H9 (cell line): Measurements from ENCODE around the gene DHODH. TPM values are rescaled to one million over a fixed set of nuclear protein-coding genes. Genes with fewer than 3 reads are reported as not detected.

Source experiments
- DNase-seq: peaks from one replicate; pipeline ENCODE4 v3.0.0-alpha.2; 2017
- H2AFZ ChIP-seq: one replicate; pipeline ENCODE4 v1.6.1; 2013; ENCODE audit warnings: mild to moderate bottlenecking, low read length, control low read depth, moderate library complexity
- H2AK5ac ChIP-seq: 2 replicates; pipeline ENCODE4 v1.6.1; 2013; ENCODE audit warnings: low read length, control low read depth, mixed read lengths; ENCODE audit not compliant: insufficient read length
- H2BK120ac ChIP-seq: one replicate; pipeline ENCODE4 v1.6.1; 2013; ENCODE audit warnings: low read depth, mild to moderate bottlenecking, low read length, control low read depth, inconsistent platforms; ENCODE audit not compliant: poor library complexity, severe bottlenecking
- H2BK12ac ChIP-seq: 2 replicates; pipeline ENCODE4 v1.6.1; 2013; ENCODE audit warnings: low read length, control low read depth, mixed read lengths, low read depth; ENCODE audit not compliant: insufficient read length
- H2BK15ac ChIP-seq: 2 replicates; pipeline ENCODE4 v1.6.1; 2013; ENCODE audit warnings: low read depth, low read length, control low read depth
- H2BK20ac ChIP-seq: one replicate; pipeline ENCODE4 v1.6.1; 2013; ENCODE audit warnings: low read depth, mild to moderate bottlenecking, low read length, control low read depth, inconsistent platforms; ENCODE audit not compliant: poor library complexity, severe bottlenecking
- H2BK5ac ChIP-seq: 2 replicates; pipeline ENCODE4 v1.6.1; 2013; ENCODE audit warnings: low read length, control low read depth, mixed read lengths; ENCODE audit not compliant: insufficient read length
- H3K14ac ChIP-seq: 2 replicates; pipeline ENCODE4 v1.6.1; 2013; ENCODE audit warnings: low read length, control low read depth; ENCODE audit not compliant: insufficient read depth
- H3K18ac ChIP-seq: 2 replicates; pipeline ENCODE4 v1.6.1; 2013; ENCODE audit warnings: low read depth, mild to moderate bottlenecking, mixed read lengths, low read length, control low read depth; ENCODE audit not compliant: insufficient read length
- H3K23ac ChIP-seq: 2 replicates; pipeline ENCODE4 v1.6.1; 2013; ENCODE audit warnings: low read length, control low read depth, mixed read lengths, low read depth; ENCODE audit not compliant: insufficient read length
- H3K23me2 ChIP-seq: 2 replicates; pipeline ENCODE4 v1.6.1; 2013; ENCODE audit warnings: low read depth, mild to moderate bottlenecking, mixed read lengths, low read length, control low read depth; ENCODE audit not compliant: insufficient read length, poor library complexity, severe bottlenecking
- H3K27ac ChIP-seq: 2 replicates; pipeline ENCODE4 v1.5.1; 2013; ENCODE audit warnings: low read length, control low read depth, mixed read lengths, low read depth; ENCODE audit not compliant: insufficient read length
- H3K27me3 ChIP-seq: 2 replicates; pipeline ENCODE4 v1.6.1; 2013; ENCODE audit warnings: low read length, control low read depth, inconsistent platforms; ENCODE audit not compliant: insufficient read depth
- H3K4ac ChIP-seq: 2 replicates; pipeline ENCODE4 v1.6.1; 2013; ENCODE audit warnings: low read depth, mild to moderate bottlenecking, control low read depth, inconsistent platforms, low read length, moderate library complexity
- H3K4me1 ChIP-seq: 2 replicates; pipeline ENCODE4 v1.6.1; 2013; ENCODE audit warnings: low read length, control low read depth, inconsistent platforms; ENCODE audit not compliant: insufficient read depth
- H3K4me2 ChIP-seq: 2 replicates; pipeline ENCODE4 v1.6.1; 2013; ENCODE audit warnings: low read length, control low read depth, mixed read lengths; ENCODE audit not compliant: insufficient read length, insufficient read depth
- H3K56ac ChIP-seq: 2 replicates; pipeline ENCODE4 v1.6.1; 2013; ENCODE audit warnings: low read depth, mild to moderate bottlenecking, mixed read lengths, low read length, control low read depth; ENCODE audit not compliant: insufficient read length
- H3K79me1 ChIP-seq: 2 replicates; pipeline ENCODE4 v1.6.1; 2013; ENCODE audit warnings: low read depth, mild to moderate bottlenecking, moderate library complexity, low read length, control low read depth, inconsistent platforms; ENCODE audit not compliant: insufficient read depth, poor library complexity, severe bottlenecking
- H3K79me2 ChIP-seq: 2 replicates; pipeline ENCODE4 v1.6.1; 2013; ENCODE audit warnings: low read length, control low read depth, inconsistent platforms; ENCODE audit not compliant: insufficient read depth
- H3K9ac ChIP-seq: 2 replicates; pipeline ENCODE4 v1.6.1; 2013; ENCODE audit warnings: low read length, control low read depth, mixed read lengths; ENCODE audit not compliant: insufficient read length; ENCODE audit errors: extremely low read depth
- H3K9me3 ChIP-seq: one replicate; pipeline ENCODE4 v1.6.1; 2013; ENCODE audit warnings: low read depth, low read length, inconsistent platforms; ENCODE audit not compliant: control insufficient read depth
- H3T11ph ChIP-seq: one replicate; pipeline ENCODE4 v1.6.1; 2013; ENCODE audit warnings: mild to moderate bottlenecking, low read length, control low read depth, inconsistent platforms
- H4K20me1 ChIP-seq: one replicate; pipeline ENCODE4 v1.6.1; 2013; ENCODE audit not compliant: control insufficient read depth, insufficient read length, insufficient read depth
- H4K5ac ChIP-seq: 2 replicates; pipeline ENCODE4 v1.6.1; 2013; ENCODE audit warnings: low read depth, mild to moderate bottlenecking, mixed read lengths, low read length, control low read depth; ENCODE audit not compliant: insufficient read length
- H4K8ac ChIP-seq: replicated peaks from 2 replicates; pipeline ENCODE4 v1.6.1; 2013; ENCODE audit warnings: low read length, control low read depth, mixed read lengths, low read depth; ENCODE audit not compliant: insufficient read length
- H4K91ac ChIP-seq: 2 replicates; pipeline ENCODE4 v1.6.1; 2013; ENCODE audit warnings: low read depth, mild to moderate bottlenecking, moderate library complexity, mixed read lengths, low read length, control low read depth; ENCODE audit not compliant: insufficient read length
- H3K27ac Mint-ChIP-seq, 3 experiments: 2 replicates in 2 of 3; 3 replicates in 1 of 3; pipeline ENCODE4 v1.8.0; 2020 to 2021; ENCODE audit warnings: mixed read lengths in 3 of 3, mild to moderate bottlenecking in 1 of 3, moderate library complexity in 1 of 3
- H3K27me3 Mint-ChIP-seq: 2 replicates; pipeline ENCODE4 v1.8.0; 2021; ENCODE audit warnings: low read depth, mild to moderate bottlenecking, moderate library complexity, mixed read lengths
- H3K36me3 Mint-ChIP-seq, 3 experiments: 2 replicates in 2 of 3; 3 replicates in 1 of 3; pipeline ENCODE4 v1.8.0; 2020 to 2021; ENCODE audit warnings: low read depth in 3 of 3, mixed read lengths in 3 of 3; ENCODE audit not compliant: insufficient read depth in 1 of 3
- H3K4me1 Mint-ChIP-seq, 2 experiments: 2 replicates each; pipeline ENCODE4 v1.8.0; 2020; ENCODE audit warnings: mixed read lengths in 2 of 2
- H3K4me3 Mint-ChIP-seq, 2 experiments: 2 replicates in 1 of 2; 3 replicates in 1 of 2; pipeline ENCODE4 v1.8.0; 2020 to 2021; ENCODE audit warnings: mild to moderate bottlenecking in 2 of 2, mixed read lengths in 2 of 2, moderate library complexity in 1 of 2
- H3K9me3 Mint-ChIP-seq, 2 experiments: 2 replicates in 1 of 2; 3 replicates in 1 of 2; pipeline ENCODE4 v1.8.0; 2020; ENCODE audit warnings: mild to moderate bottlenecking in 2 of 2, mixed read lengths in 2 of 2, moderate library complexity in 1 of 2
- CTCF ChIP-seq: fragments of 200-600 bp; sonication (generic); conservative IDR thresholded peaks from 3 replicates; pipeline ENCODE4 v1.8.0; 2021; ENCODE audit warnings: antibody characterized with exemption, mild to moderate bottlenecking
- WGBS: extraction: QIAGEN DNeasy Blood & Tissue Kit; methylation state at CpG from one replicate; pipeline ENCODE4 v1.1.7; 2013; ENCODE audit warnings: missing lambda C conversion rate, low lambda C conversion rate, mixed read lengths; ENCODE audit not compliant: insufficient read length; ENCODE audit errors: extremely low coverage; 5-methylcytosine and 5-hydroxymethylcytosine counted together
- total RNA-seq: library from RNA; stranded (reverse); gene quantifications from 2 replicates; pipeline ENCODE4 v1.2.1, GENCODE V29; 2021

The DHODH gene
- total RNA-seq, 1 experiment from 2014 or later = 16.4 TPM

GRCh38 chr16:72060405-72060804 is 51.9 kb downstream of the DHODH start:
- H3K4ac ChIP-seq = no peak overlapping the region
- no peak for DNase-seq
- H4K20me1 ChIP-seq = no peaks in the 10 kb centered on the region
- H3K27ac ChIP-seq = no peak overlapping the region
- H3K14ac ChIP-seq = no peak overlapping the region
- no peak overlapping the region for H3T11ph ChIP-seq
- H3K9ac ChIP-seq = no peak overlapping the region
- Mint-ChIP-seq H3K36me3 (no peaks in the 10 kb centered on the region), H3K27me3 (peaks cover 7% of the 10 kb centered on the region), H3K4me1 (0 out of 4 replicates have a peak, but pooled peaks cover 0 to 3% of the 10 kb centered on the region in 2 experiments), H3K27ac (no peak overlapping the region; a peak in 1 of 7 replicates), H3K9me3 (peaks cover 0 to 3% of the 10 kb centered on the region in 2 experiments; a peak in 2 of 5 replicates), H3K4me3 (no peak overlapping the region)
- H4K8ac ChIP-seq = no peak overlapping the region
- no peak overlapping the region for H2AK5ac ChIP-seq
- no peaks in the 10 kb centered on the region for H3K79me1 ChIP-seq
- H3K23ac ChIP-seq = no peak overlapping the region
- no peak overlapping the region for H2BK20ac ChIP-seq
- no peak overlapping the region for H2BK5ac ChIP-seq
- no peaks in the 10 kb centered on the region for H3K23me2 ChIP-seq
- H3K27me3 ChIP-seq = no peaks in the 10 kb centered on the region
- no CpG with 5 or more reads among the region's 9 CpGs for WGBS
- H2BK120ac ChIP-seq = no peak overlapping the region
- no peak overlapping the region for H2BK12ac ChIP-seq
- H3K4me1 ChIP-seq = no peaks in the 10 kb centered on the region
- TF ChIP-seq CTCF = no peak
- no peak overlapping the region for H3K4me2 ChIP-seq
- no peak overlapping the region for H3K56ac ChIP-seq
- no peak overlapping the region for H3K18ac ChIP-seq
- H2BK15ac ChIP-seq = no peak overlapping the region
- H2AFZ ChIP-seq = no peak overlapping the region
- H4K5ac ChIP-seq = no peak overlapping the region
- no peaks in the 10 kb centered on the region for H3K79me2 ChIP-seq
- no peaks in the 10 kb centered on the region for H3K9me3 ChIP-seq
- H4K91ac ChIP-seq = no peak overlapping the region
